ENCODE results near the gene MMP23B.
"Not testable (repeated sequence)": the region's sequence is repeated elsewhere in the genome, so short reads cannot be mapped to it uniquely, and the experiment has no call there.

The MMP23B gene

GRCh38 chr1:1671365-1672119, 39.6 kb downstream of the MMP23B start:
- FAIRE-seq, result no peak

DNA sequence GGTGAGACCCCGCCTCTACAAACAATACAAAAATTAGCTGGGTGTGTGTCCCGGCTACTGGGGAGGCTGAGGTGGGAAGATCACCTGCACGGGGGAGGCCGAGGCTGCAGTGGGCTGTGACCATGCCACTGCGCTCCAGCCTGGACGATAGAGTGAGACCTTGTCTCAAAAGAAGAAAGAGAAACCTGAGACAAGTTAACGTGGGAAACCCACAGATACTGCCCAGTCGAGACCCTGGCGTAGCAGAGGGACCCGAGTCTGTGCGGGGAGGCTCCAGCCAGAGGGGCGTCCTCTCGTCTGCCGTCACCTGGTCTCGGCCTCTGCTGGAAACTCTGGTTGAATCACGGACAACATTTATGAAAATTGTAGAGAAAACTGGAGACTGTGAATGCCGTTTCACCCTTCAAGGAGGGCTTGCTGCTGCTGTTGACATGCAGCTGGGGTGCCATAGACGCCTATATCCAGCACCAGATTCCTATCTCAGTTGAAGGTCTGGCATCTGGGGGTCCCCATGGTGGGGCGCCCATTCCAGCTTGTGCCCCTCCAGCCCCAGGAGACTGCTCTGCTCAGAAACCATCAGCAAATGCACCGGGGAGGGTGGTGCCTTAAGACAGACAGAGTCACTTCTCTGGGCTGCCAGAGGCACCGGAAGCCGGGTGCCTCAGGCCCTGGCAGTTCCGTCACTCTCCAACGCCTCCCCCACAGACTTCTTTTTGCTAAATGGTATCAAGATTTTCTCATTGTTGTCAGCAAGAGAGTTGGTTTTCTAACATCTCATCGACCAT, 40.4 kb downstream of the MMP23B start:
- FAIRE-seq, result no peak

DNA sequence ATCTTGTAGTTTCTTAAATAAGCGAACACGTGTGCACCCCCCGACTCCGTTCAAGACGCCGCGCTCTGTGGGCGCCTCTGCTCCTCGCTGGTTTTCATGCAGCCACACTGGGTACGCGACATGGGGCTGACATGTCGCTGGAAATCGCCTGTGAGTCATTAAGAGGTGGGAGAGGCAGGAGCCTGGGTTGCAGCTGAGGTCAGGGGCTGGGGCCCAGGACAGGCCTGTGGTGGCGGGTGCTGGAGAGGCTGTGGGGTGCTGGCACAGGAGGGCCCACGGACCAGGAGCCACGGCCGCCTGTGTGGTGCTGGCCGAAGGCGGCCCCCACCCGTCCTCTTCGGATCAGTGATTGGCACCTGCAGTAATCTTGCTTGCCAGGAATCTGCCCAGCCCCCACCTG, 42.8 kb downstream of the MMP23B start:
- FAIRE-seq, result not testable (repeated sequence)

DNA sequence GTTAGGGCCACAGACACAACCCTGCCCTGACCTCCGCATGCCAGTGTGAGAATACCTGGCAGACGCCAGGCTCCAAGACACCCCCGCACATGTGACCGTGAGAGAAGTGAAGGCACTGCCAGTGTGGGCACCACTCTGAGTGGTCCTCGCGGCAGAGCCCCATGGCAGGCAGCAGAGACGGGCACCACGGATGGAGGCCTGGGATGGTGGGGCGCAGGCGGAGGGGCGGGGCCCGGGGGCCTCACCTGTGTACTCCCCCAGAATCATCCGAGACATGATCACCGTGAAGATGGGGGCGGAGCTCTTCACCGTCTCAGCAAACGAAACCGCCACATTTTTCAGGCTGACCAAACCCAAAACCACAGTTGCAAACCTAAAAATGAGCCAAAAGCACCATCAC, 43.2 kb downstream of the MMP23B start:
- not testable (repeated sequence) for FAIRE-seq

DNA sequence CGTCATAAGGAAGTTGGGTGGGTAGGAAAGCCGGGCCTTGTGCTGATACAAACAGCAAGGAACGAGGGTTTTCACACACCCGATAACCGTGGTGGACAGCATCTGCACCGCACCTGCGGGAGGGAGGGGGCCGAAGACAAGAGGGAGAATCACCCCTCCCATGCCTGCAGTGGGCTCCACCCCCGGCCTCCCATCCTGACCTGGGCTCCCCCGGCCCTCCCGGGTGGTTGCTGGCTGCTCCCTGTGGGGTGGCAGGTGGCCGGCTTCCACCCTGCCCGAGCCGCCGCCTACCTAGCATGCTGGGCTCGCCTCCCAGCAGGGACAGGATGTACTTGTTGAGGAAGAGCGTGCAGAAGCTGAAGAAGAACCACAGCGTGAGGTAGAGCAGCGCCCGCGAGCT, 44.1 kb downstream of the MMP23B start:
- not testable (repeated sequence) for FAIRE-seq

GRCh38 chr1:1677718-1678580, 46.0 kb downstream of the MMP23B start:
- no peak for FAIRE-seq

DNA sequence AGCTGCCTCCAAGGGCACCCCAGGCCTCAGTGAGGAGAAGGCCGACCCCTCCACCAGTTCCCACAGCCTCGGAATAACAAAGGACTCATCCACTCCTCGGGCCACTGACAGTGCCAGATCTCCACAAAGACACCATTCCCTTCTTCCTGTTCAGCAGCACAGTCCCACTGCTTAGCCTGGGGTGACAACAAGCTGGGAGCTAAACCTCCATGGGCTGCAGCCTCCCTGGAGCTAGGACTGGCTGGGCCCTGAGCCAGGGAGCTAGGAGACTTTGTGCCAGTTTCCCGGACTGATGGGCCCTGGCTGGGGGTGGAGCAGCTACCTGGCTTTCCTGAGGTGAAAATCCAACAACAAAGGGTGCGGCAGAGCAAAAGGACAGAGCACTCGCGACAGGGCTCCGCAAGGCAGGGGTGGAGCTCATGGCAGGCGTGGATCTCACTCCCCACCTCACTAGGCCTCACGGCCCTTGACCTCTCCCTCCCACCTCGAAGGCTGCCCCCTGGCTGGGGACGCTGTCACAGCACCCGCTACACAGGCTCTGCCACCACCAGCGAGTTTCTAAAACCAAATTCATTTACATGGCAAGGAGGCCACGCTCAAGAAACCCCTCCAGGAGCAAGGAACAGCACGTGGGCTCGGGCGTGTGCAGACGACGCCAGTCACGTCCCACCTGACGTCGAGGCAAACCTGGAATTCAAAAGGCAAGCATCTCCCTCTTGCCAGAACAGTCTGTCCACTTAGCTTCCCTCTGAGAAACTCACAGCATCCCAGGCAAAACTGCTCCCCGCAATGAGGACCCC, 46.8 kb downstream of the MMP23B start:
- no peak for FAIRE-seq

- no peak for FAIRE-seq
These were observed 48.3 kb downstream of the MMP23B start for GRCh38 chr1:1680031-1680911.

DNA sequence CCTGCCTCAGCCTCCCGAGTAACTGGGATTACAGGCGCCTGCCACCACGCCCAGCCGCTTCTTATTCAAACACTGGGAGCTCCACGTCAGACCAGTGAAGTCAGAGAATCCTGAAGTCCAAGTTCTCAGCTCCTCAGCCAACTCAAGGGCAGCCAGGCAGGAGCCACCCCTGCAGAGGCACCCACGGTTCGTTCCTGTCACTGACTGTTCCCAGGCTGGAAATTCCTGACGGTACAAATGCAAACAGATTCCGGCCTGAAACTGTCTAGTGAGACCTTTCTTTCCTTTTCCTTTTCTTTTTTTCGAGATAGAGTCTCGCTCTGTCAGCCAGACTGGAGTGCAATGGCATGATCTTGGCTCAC, 48.9 kb downstream of the MMP23B start:
- FAIRE-seq, result no peak

DNA sequence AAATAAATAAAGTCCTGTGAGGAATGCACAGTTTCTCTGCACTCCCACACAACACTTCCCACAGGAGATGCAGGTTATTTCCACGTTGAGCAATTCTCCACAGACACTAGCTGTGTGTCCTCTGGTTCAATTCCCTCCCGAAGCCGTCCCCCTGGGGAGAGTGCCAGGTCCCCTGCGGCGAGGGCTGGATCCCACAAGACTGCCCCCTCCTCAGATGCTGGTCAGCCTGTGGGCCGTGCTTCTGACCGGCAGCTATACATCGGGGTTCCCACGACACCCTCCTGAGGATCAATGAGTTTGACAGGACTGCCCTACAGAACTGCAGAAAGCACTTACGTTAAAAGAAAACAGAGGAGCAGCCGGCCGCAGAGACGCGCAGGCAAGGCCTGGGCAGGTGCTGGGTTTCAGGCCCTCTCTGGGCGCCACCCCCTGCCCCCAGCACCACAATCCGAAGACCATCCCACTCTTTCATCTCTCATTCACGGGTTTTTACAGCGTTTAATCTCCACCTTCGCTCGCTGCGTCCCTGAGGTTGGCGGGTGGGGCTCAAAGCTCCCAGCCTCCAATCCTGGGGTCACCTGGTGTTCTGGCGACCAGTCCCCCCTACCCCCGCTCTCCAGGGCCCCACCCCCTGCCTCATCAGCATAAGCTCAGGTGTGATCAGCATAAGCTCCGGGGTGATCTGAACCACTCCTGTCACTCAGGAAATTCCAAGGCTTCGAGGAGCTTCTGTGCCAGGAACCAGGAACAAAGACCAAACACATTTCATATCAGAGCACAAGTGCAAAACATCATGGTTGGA, 51.3 kb downstream of the MMP23B start:
- no peak for FAIRE-seq

Data from TTC549 (cell line).